IMR-90 (cell line): ENCODE data around the gene ABHD12. TPM values are rescaled to one million over a fixed set of nuclear protein-coding genes. Genes with fewer than 3 reads are reported as not detected.

Experiments used
- MAZ ChIP-seq: IDR thresholded peaks from 2 replicates; pipeline ENCODE4 v1.6.1; 2012; ENCODE audit warnings: low read depth, mild to moderate bottlenecking, low read length, improper control_type of control experiment, moderate library complexity, borderline replicate concordance
- MXI1 ChIP-seq: IDR thresholded peaks from 2 replicates; pipeline ENCODE4 v1.6.1; 2012; ENCODE audit warnings: low read depth, mild to moderate bottlenecking, low read length, moderate library complexity, borderline replicate concordance
- SMC3 ChIP-seq: fragments of 150-350 bp; IDR thresholded peaks from 2 replicates; pipeline ENCODE4 v1.6.1; 2016; ENCODE audit warnings: low read depth, mild to moderate bottlenecking, antibody characterized with exemption, low read length, moderate library complexity
- polyA plus RNA-seq, 3 experiments: library from polyadenylated mRNA; depleted of rRNA; stranded (reverse); fragments of >200 nt; gene quantifications; 2 replicates each; pipeline ENCODE4 v1.2.3, GENCODE V29; 2012; ENCODE audit warnings: low replicate concordance in 1 of 3
- total RNA-seq: library from RNA; depleted of rRNA; stranded (reverse); fragments of >200 nt; gene quantifications from 2 replicates; pipeline ENCODE4 v1.2.3, GENCODE V29; 2012
- TF ChIP-seq, protein P1 (sequence below): fragments of 150-350 bp; IDR thresholded peaks from 2 replicates; pipeline ENCODE4 v1.6.1; 2016; ENCODE audit warnings: low read depth, mild to moderate bottlenecking, low read length, moderate library complexity, borderline replicate concordance

Gene ABHD12
- total and polyA plus RNA-seq, 2 of the 4 experiments (the other 2 are of a cell fraction) = 80.7 to 108 TPM

DNA sequence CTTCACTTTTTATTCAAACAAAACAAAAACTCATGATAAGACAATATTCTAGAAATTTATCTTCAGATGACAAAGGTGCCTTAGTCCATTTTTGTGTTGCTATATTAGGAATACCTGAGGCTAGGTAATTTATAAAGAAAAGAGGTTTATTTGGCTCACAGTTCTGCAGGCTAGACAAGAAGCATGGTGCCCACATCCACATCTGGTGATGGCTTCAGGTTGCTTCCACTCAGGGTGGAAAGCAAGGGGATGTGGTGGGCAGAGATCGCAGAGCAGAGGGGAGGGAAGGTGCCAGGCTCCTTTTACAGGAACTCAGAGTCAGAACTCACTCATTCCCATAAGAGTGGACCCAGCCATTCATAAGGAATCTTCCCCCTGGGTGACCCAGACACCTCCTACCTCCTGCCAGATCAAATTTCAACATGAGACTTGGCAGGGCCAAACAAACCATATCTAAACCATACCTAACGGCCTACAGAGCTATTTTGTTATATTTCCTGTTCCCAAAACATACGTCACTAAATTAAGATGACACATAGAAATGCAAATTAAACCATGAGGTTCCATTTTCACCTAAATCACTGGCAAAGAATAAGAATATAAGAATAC lies 26.4 kb downstream of the ABHD12 start (continued):
- TF ChIP-seq, protein P1, sequence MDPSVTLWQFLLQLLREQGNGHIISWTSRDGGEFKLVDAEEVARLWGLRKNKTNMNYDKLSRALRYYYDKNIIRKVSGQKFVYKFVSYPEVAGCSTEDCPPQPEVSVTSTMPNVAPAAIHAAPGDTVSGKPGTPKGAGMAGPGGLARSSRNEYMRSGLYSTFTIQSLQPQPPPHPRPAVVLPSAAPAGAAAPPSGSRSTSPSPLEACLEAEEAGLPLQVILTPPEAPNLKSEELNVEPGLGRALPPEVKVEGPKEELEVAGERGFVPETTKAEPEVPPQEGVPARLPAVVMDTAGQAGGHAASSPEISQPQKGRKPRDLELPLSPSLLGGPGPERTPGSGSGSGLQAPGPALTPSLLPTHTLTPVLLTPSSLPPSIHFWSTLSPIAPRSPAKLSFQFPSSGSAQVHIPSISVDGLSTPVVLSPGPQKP = no peak
- TF ChIP-seq MAZ = no peak
- TF ChIP-seq SMC3 = no peak
- TF ChIP-seq MXI1 = no peak
